H1 (cell line): ENCODE measurements around the gene CDH11. TPM values are rescaled to one million over a fixed set of nuclear protein-coding genes. Genes with fewer than 3 reads are reported as not detected.

Experiments
- CTCF ChIA-PET: fragments of 300-600 bp; sonication (Branson Sonifier 250); formaldehyde crosslinking; loops from one replicate; lab custom pipeline; 2021; ENCODE audit not compliant: partially characterized antibody; lab: Charles Lee
- POLR2A ChIA-PET: fragments of 300-600 bp; sonication (Branson Sonifier 250); formaldehyde crosslinking; loops from one replicate; lab custom pipeline; 2021; ENCODE audit warnings: inconsistent platforms; ENCODE audit not compliant: partially characterized antibody; lab: Charles Lee
- DNase-seq, 2 experiments: peaks; one replicate each; pipeline versions ENCODE4 v3.0.0 to v3.0.0-alpha.2; 2010 to 2022; ENCODE audit warnings: low spot score in 2 of 2, low read depth in 1 of 2, mixed read lengths in 1 of 2
- FAIRE-seq: peaks from 2 replicates; lab custom pipeline; 2011; peaks lifted over from hg19 to GRCh38; lab: Jason Lieb, UNC
- H2AFZ ChIP-seq: 2 replicates; pipeline ENCODE4 v1.8.1; 2012; ENCODE audit warnings: low read length, inconsistent platforms
- H2AK5ac ChIP-seq: 2 replicates; pipeline ENCODE4 v1.6.1; 2013; ENCODE audit warnings: low read depth, low read length
- H2BK120ac ChIP-seq: replicated peaks from 2 replicates; pipeline ENCODE3; 2013; ENCODE audit warnings: low read depth, low read length, inconsistent platforms
- H2BK12ac ChIP-seq: 2 replicates; pipeline ENCODE4 v1.6.1; 2013; ENCODE audit warnings: low read depth, low read length
- H2BK15ac ChIP-seq: 2 replicates; pipeline ENCODE4 v1.6.1; 2013; ENCODE audit warnings: low read length
- H2BK20ac ChIP-seq: 2 replicates; pipeline ENCODE4 v1.6.1; 2013; ENCODE audit warnings: low read length
- H2BK5ac ChIP-seq: 2 replicates; pipeline ENCODE4 v1.6.1; 2013; ENCODE audit warnings: low read depth, low read length
- H3K14ac ChIP-seq: 2 replicates; pipeline ENCODE4 v1.6.1; 2013; ENCODE audit warnings: inconsistent platforms; ENCODE audit not compliant: insufficient read length
- H3K18ac ChIP-seq: 2 replicates; pipeline ENCODE4 v1.6.1; 2013; ENCODE audit warnings: low read length; ENCODE audit errors: extremely low read depth
- H3K23ac ChIP-seq: 2 replicates; pipeline ENCODE4 v1.6.1; 2013; ENCODE audit warnings: inconsistent platforms; ENCODE audit not compliant: insufficient read length
- H3K23me2 ChIP-seq: 2 replicates; pipeline ENCODE4 v1.6.1; 2013; ENCODE audit warnings: low read depth, low read length
- H3K27ac ChIP-seq: 2 replicates; pipeline ENCODE4 v1.6.1; 2011; ENCODE audit warnings: low read depth, low read length, inconsistent platforms
- H3K27me3 ChIP-seq, 4 experiments: replicated peaks in 1 of 4; 1 replicate in 1 of 4; 2 replicates in 3 of 4; pipeline versions ENCODE4 v1.6.1 to v1.8.1; 2011 to 2013; ENCODE audit warnings: low read length in 3 of 4, mild to moderate bottlenecking in 3 of 4, inconsistent platforms in 2 of 4, mixed read lengths in 2 of 4, moderate library complexity in 1 of 4; ENCODE audit not compliant: control insufficient read depth in 3 of 4, insufficient read depth in 3 of 4; ENCODE audit errors: extremely low read depth in 1 of 4
- H3K36me3 ChIP-seq, 4 experiments: 2 replicates each; pipeline versions ENCODE4 v1.6.1 to v1.8.1; 2011 to 2013; ENCODE audit warnings: mild to moderate bottlenecking in 4 of 4, low read length in 3 of 4, moderate library complexity in 2 of 4, control low read depth in 1 of 4, inconsistent platforms in 1 of 4; ENCODE audit not compliant: insufficient read depth in 4 of 4, control insufficient read depth in 2 of 4
- H3K4ac ChIP-seq: replicated peaks from 2 replicates; pipeline ENCODE3; 2013; ENCODE audit warnings: low read length, low read depth, mixed read lengths, inconsistent platforms; ENCODE audit not compliant: insufficient read length
- H3K4me1 ChIP-seq, 4 experiments: replicated peaks in 1 of 4; 1 replicate in 1 of 4; 2 replicates in 3 of 4; pipeline versions ENCODE4 v1.6.1 to v1.8.1; 2011 to 2013; ENCODE audit warnings: low read length in 3 of 4, inconsistent platforms in 2 of 4, mixed read lengths in 1 of 4; ENCODE audit not compliant: insufficient read depth in 4 of 4, control insufficient read depth in 3 of 4
- H3K4me2 ChIP-seq, 2 experiments: 2 replicates each; pipeline versions ENCODE4 v1.6.1 to v1.8.1; 2011 to 2013; ENCODE audit warnings: low read depth in 2 of 2, low read length in 2 of 2, control low read depth in 1 of 2, inconsistent platforms in 1 of 2, mild to moderate bottlenecking in 1 of 2; ENCODE audit not compliant: insufficient read depth in 1 of 2
- H3K4me3 ChIP-seq, 4 experiments: fragments of 200-600, 300-600 bp in 1 of 4; sonication (generic), shearing (Covaris generic), sonication (Bioruptor Twin) in 1 of 4; 2 replicates each; pipeline versions ENCODE4 v1.5.1 to v1.8.1; 2011 to 2016; ENCODE audit warnings: low read length in 4 of 4, low read depth in 3 of 4, control low read depth in 2 of 4, inconsistent platforms in 2 of 4, mild to moderate bottlenecking in 2 of 4, mixed read lengths in 1 of 4, moderate library complexity in 1 of 4; ENCODE audit not compliant: insufficient read depth in 2 of 4; ENCODE audit errors: extremely low read depth in 1 of 4
- H3K56ac ChIP-seq: replicated peaks from 2 replicates; pipeline ENCODE3; 2013; ENCODE audit warnings: low read depth, mild to moderate bottlenecking, mixed read lengths, low read length, inconsistent platforms; ENCODE audit not compliant: insufficient read length
- H3K79me1 ChIP-seq: 2 replicates; pipeline ENCODE4 v1.6.1; 2013; ENCODE audit warnings: low read depth, low read length, control low read depth
- H3K79me2 ChIP-seq, 2 experiments: 2 replicates each; pipeline versions ENCODE4 v1.6.1 to v1.8.1; 2012 to 2013; ENCODE audit warnings: low read length in 2 of 2, mild to moderate bottlenecking in 2 of 2, inconsistent platforms in 1 of 2; ENCODE audit not compliant: insufficient read depth in 2 of 2, control insufficient read depth in 1 of 2
- H3K9ac ChIP-seq, 4 experiments: replicated peaks in 1 of 4; 1 replicate in 1 of 4; 2 replicates in 3 of 4; pipeline versions ENCODE4 v1.6.1 to v1.8.1; 2011 to 2013; ENCODE audit warnings: low read depth in 3 of 4, low read length in 3 of 4, control low read depth in 2 of 4, mild to moderate bottlenecking in 2 of 4, moderate library complexity in 2 of 4, inconsistent platforms in 1 of 4; ENCODE audit errors: extremely low read depth in 1 of 4
- H3K9me3 ChIP-seq, 2 experiments: 2 replicates each; pipeline versions ENCODE4 v1.6.1 to v1.8.1; 2012 to 2013; ENCODE audit warnings: mild to moderate bottlenecking in 2 of 2, moderate library complexity in 2 of 2, control low read depth in 1 of 2, inconsistent platforms in 1 of 2, low read depth in 1 of 2, low read length in 1 of 2, mixed read lengths in 1 of 2; ENCODE audit not compliant: insufficient read depth in 2 of 2
- H4K20me1 ChIP-seq, 2 experiments: replicated peaks in 1 of 2; 2 replicates each; pipeline versions ENCODE3 to v1.8.1; 2011 to 2013; ENCODE audit warnings: inconsistent platforms in 2 of 2, low read length in 2 of 2, mild to moderate bottlenecking in 1 of 2; ENCODE audit not compliant: insufficient read depth in 2 of 2, control insufficient read depth in 1 of 2
- H4K5ac ChIP-seq: 2 replicates; pipeline ENCODE4 v1.6.1; 2013; ENCODE audit warnings: low read length, low read depth, mixed read lengths, inconsistent platforms; ENCODE audit not compliant: insufficient read length
- H4K8ac ChIP-seq: 2 replicates; pipeline ENCODE4 v1.8.0; 2013; ENCODE audit warnings: mild to moderate bottlenecking, moderate library complexity, low read length, inconsistent platforms; ENCODE audit not compliant: insufficient read depth; ENCODE audit errors: extremely low read depth
- H4K91ac ChIP-seq: replicated peaks from 2 replicates; pipeline ENCODE3; 2013; ENCODE audit warnings: low read length, mixed read lengths, inconsistent platforms; ENCODE audit not compliant: insufficient read length
- SAP30 ChIP-seq: fragments of 300-600 bp; sonication (generic); IDR thresholded peaks from 2 replicates; pipeline ENCODE4 v1.7.1; 2012; ENCODE audit warnings: low read length, moderate library complexity, mild to moderate bottlenecking, inconsistent platforms; ENCODE audit not compliant: insufficient read depth, insufficient replicate concordance
- SIX5 ChIP-seq: IDR thresholded peaks from 2 replicates; pipeline ENCODE4 v1.6.1; 2011; ENCODE audit warnings: mild to moderate bottlenecking, low read depth, low read length
- TAF1 ChIP-seq: IDR thresholded peaks from 2 replicates; pipeline ENCODE4 v1.6.1; 2011; ENCODE audit warnings: mild to moderate bottlenecking, low read depth, low read length
- WGBS, 2 experiments: shearing (Covaris generic) in 1 of 2; methylation state at CpG; one replicate each; pipeline versions ENCODE4 v1.1.6 to v1.1.7; 2013 to 2015; ENCODE audit warnings: low lambda C conversion rate in 2 of 2, mixed read lengths in 2 of 2, inconsistent platforms in 1 of 2, low coverage in 1 of 2, missing lambda C conversion rate in 1 of 2; ENCODE audit not compliant: insufficient replicate concordance in 2 of 2, insufficient coverage in 1 of 2, insufficient read length in 1 of 2; ENCODE audit errors: extremely low coverage in 1 of 2, missing lambda C conversion rate in 1 of 2; 5-methylcytosine and 5-hydroxymethylcytosine counted together
- polyA plus RNA-seq, 7 experiments: library from polyadenylated mRNA; depleted of rRNA in 3 of 7; stranded (reverse) in 5 of 7; unstranded in 2 of 7; fragments of >200 nt in 5 of 7; fragments of 200-250 nt in 2 of 7; gene quantifications; 1 replicate in 5 of 7; 2 replicates in 1 of 7; 4 replicates in 1 of 7; pipeline versions ENCODE4 v1.2.1 to v1.2.3, GENCODE V29; 2011 to 2013; ENCODE audit warnings: missing spikeins in 2 of 7, mixed read lengths in 2 of 7
- total RNA-seq: library from RNA; stranded (reverse); fragmentation: NEBNext Ultra II Directional; extraction: Animal tissue kit (Norgen Biotek cat#: 25700); gene quantifications from 2 replicates; pipeline ENCODE4 v1.2.1, GENCODE V29; 2021
- TF ChIP-seq, protein P1 (sequence below): IDR thresholded peaks from 2 replicates; pipeline ENCODE4 v1.6.1; 2012; ENCODE audit warnings: inconsistent platforms

The CDH11 gene
- total and polyA plus RNA-seq, 2 of the 8 experiments (the other 6 are each of a cell fraction or from before 2014, with no cell fraction given): 3.3 to 8.4 TPM

DNA sequence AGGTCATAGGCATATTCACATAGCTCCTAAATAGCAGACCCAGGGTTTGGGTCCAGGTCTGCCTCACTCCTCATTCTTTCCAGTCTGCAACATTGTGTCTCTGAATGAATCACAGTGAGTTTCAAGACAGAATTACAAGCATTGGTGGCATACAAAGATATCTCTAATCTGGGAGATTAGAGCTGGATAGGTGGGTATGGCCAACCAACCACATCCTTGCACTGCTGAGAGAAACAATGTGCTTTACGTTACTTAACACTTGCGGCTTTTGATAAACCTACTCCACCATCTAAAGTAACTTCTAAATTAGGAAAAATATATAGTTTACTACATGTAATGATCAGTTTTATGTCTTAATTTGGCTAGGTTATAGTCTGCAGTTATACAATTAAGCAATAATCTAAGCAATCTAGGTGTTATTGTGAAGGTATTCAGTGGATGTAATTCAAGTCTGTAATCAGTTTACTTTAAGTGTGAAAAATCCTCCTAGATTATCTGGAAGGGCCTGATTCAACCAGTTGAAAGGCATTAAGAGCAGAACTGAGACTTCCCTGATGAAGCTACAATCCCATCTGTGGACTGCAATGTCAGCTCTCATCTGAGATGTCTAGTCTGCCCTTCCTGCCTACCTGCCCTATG lies 26.7 kb downstream of the CDH11 start:
- DNase-seq (no peak), FAIRE-seq (no peak)
- Histone ChIP-seq H3K9me3 (no peaks in the 10 kb centered on the region), H3K23ac (no peak overlapping the region), H2BK15ac (no peak overlapping the region), H2AFZ (no peak overlapping the region), H3K36me3 (no peaks in the 10 kb centered on the region), H3K27me3 (no peaks in the 10 kb centered on the region), H3K9ac (no peak overlapping the region), H2BK20ac (no peak overlapping the region), H3K23me2 (no peaks in the 10 kb centered on the region), H3K79me2 (no peaks in the 10 kb centered on the region), H3K4ac (no peak overlapping the region), H3K18ac (no peak overlapping the region), H3K79me1 (no peaks in the 10 kb centered on the region; the same call in 1 of the 2 replicates), H4K8ac (no peak overlapping the region), H3K4me3 (no peak overlapping the region), H4K5ac (no peak overlapping the region), H2AK5ac (no peak overlapping the region), H3K27ac (no peak overlapping the region), H3K56ac (no peak overlapping the region), H4K20me1 (no peaks in the 10 kb centered on the region), H3K14ac (no peak overlapping the region), H2BK120ac (no peak overlapping the region), H2BK5ac (no peak overlapping the region), H4K91ac (no peak overlapping the region), H3K4me1 (no peaks in the 10 kb centered on the region), H3K4me2 (no peak overlapping the region), H2BK12ac (no peak overlapping the region)
- TF ChIP-seq, protein P1, sequence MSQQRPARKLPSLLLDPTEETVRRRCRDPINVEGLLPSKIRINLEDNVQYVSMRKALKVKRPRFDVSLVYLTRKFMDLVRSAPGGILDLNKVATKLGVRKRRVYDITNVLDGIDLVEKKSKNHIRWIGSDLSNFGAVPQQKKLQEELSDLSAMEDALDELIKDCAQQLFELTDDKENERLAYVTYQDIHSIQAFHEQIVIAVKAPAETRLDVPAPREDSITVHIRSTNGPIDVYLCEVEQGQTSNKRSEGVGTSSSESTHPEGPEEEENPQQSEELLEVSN: no peak
- TF ChIP-seq SIX5 (no peak), TAF1 (no peak), SAP30 (no peak)
- 97% methylated on average over 2 of the region's 2 CpGs; no CpG with 5 or more reads in 1 of the 2 experiments for WGBS, 2 experiments
- ChIA-PET POLR2A (no interaction called here), CTCF (interaction anchor here (1.2 kb wide), 1 partner anchor 9 kb away, joined by 3 read pairs; no protein-coding TSS in a partner anchor)
